Ishikawa (cell line): Measurements from ENCODE around the gene RBM20.
A peak's percentile ranks its signal among the peaks of the same experiment; 100 is the strongest.

Experiments used
- CEBPB ChIP-seq: IDR thresholded peaks from 2 replicates; pipeline ENCODE4 v1.6.1; 2012
- CREB1 ChIP-seq: IDR thresholded peaks from 2 replicates; pipeline ENCODE4 v1.6.1; 2012; ENCODE audit warnings: low read depth
- EGR1 ChIP-seq: IDR thresholded peaks from 2 replicates; pipeline ENCODE4 v1.6.1; 2012
- EP300 ChIP-seq: IDR thresholded peaks from 2 replicates; pipeline ENCODE4 v1.6.1; 2012; ENCODE audit warnings: borderline replicate concordance
- FOXM1 ChIP-seq: IDR thresholded peaks from 2 replicates; pipeline ENCODE4 v1.6.1; 2012; ENCODE audit warnings: low read depth, borderline replicate concordance
- NFIC ChIP-seq: IDR thresholded peaks from 2 replicates; pipeline ENCODE4 v1.6.1; 2012
- RAD21 ChIP-seq: IDR thresholded peaks from 2 replicates; pipeline ENCODE4 v1.6.1; 2012; ENCODE audit warnings: low read depth
- TAF1 ChIP-seq: IDR thresholded peaks from 2 replicates; pipeline ENCODE4 v1.6.1; 2012; ENCODE audit warnings: low read depth, mild to moderate bottlenecking
- TCF12 ChIP-seq: IDR thresholded peaks from 2 replicates; pipeline ENCODE4 v1.6.1; 2012; ENCODE audit warnings: low read depth
- TEAD4 ChIP-seq: IDR thresholded peaks from 2 replicates; pipeline ENCODE4 v1.6.1; 2012
- YY1 ChIP-seq: IDR thresholded peaks from 2 replicates; pipeline ENCODE4 v1.6.1; 2012; ENCODE audit warnings: low read depth
- ZBTB7A ChIP-seq: IDR thresholded peaks from 2 replicates; pipeline ENCODE4 v1.6.1; 2012; ENCODE audit warnings: low read depth
- TF ChIP-seq, protein P1 (sequence below): IDR thresholded peaks from 2 replicates; pipeline ENCODE4 v1.6.1; 2012; ENCODE audit warnings: low read depth, mild to moderate bottlenecking
- TF ChIP-seq, protein P2 (sequence below): IDR thresholded peaks from 2 replicates; pipeline ENCODE4 v1.6.1; 2012
- TF ChIP-seq, protein P3 (sequence below): IDR thresholded peaks from 2 replicates; pipeline ENCODE4 v1.6.1; 2012

Gene RBM20

DNA sequence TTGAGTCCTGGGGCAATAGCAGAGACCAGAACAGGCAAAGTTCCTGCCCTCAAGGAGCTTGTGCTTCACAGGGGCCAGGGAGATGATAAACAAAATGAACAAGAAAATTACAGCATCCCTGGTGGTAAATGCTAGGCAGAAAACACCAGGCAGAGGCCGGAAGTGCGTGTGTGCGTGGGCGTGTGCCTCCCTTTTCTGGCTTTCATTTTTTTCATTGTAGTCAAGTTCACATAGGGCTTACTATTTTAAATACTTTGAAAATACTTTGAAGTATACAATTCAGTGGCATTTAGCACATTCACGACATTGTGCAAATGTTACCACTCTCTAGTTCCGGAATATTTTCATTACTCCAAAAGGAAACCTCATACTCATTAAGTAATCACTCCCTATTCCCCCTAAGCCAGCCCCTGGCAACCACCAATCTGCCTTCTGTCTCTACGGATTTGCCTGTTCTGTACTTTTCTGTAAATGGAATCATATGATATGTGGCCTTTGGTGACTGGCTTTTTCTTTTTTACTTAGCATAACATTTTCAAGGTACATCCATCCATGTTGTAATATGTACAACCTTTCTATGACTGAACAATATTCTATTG is 139.5 kb downstream of the RBM20 start:
- TF ChIP-seq NFIC (no peak), EGR1 (peak; percentile 69)

DNA sequence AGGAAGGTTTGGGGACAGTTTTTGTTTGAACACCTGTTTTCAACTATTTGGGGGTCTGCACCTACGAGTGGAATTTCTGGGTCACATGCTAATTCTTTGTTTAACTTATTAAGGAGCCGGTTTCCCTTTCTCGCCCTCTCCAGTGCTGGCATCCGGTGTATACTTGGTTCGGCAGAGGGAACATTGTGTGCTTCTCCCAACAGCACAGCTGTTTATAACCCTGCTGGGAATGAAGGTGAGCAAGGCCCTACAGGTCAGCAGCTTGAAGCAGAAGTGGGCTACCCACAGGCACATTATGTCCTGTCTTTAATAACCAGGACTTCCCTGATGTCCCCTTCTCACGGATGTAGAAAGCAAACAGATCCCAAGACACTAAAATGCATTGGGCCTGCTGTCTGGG is 140.1 kb downstream of the RBM20 start:
- TF ChIP-seq RAD21 (no peak), NFIC (no peak), EP300 (no peak)

DNA sequence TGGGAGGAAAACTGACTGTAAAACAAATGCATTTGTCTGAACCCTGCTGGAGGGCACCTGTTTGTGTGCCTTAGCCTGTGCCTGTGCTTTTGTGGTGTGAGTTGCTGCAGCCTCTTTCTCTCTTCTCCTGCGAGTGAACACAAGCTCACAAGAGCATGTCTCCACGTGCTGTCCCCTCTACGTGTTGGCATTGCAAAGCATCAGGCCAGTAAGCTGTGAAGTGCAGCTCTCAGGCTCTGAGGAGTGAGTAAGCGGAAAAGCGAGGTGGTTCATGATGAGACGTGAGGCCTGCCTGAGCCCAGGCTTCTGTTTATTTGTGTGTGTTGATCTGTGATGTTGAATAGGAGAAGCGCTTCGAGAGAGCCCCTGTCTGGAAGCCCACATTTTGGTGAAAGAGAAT is 142.0 kb downstream of the RBM20 start:
- TF ChIP-seq FOXM1: no peak
- TF ChIP-seq TEAD4: no peak
- TF ChIP-seq, protein P1, sequence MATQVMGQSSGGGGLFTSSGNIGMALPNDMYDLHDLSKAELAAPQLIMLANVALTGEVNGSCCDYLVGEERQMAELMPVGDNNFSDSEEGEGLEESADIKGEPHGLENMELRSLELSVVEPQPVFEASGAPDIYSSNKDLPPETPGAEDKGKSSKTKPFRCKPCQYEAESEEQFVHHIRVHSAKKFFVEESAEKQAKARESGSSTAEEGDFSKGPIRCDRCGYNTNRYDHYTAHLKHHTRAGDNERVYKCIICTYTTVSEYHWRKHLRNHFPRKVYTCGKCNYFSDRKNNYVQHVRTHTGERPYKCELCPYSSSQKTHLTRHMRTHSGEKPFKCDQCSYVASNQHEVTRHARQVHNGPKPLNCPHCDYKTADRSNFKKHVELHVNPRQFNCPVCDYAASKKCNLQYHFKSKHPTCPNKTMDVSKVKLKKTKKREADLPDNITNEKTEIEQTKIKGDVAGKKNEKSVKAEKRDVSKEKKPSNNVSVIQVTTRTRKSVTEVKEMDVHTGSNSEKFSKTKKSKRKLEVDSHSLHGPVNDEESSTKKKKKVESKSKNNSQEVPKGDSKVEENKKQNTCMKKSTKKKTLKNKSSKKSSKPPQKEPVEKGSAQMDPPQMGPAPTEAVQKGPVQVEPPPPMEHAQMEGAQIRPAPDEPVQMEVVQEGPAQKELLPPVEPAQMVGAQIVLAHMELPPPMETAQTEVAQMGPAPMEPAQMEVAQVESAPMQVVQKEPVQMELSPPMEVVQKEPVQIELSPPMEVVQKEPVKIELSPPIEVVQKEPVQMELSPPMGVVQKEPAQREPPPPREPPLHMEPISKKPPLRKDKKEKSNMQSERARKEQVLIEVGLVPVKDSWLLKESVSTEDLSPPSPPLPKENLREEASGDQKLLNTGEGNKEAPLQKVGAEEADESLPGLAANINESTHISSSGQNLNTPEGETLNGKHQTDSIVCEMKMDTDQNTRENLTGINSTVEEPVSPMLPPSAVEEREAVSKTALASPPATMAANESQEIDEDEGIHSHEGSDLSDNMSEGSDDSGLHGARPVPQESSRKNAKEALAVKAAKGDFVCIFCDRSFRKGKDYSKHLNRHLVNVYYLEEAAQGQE: no peak
- TF ChIP-seq NFIC: no peak
- no peak for TF ChIP-seq YY1
- no peak for TF ChIP-seq TAF1
- no peak for TF ChIP-seq ZBTB7A
- TF ChIP-seq, protein P2, sequence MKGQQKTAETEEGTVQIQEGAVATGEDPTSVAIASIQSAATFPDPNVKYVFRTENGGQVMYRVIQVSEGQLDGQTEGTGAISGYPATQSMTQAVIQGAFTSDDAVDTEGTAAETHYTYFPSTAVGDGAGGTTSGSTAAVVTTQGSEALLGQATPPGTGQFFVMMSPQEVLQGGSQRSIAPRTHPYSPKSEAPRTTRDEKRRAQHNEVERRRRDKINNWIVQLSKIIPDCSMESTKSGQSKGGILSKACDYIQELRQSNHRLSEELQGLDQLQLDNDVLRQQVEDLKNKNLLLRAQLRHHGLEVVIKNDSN: no peak
- TF ChIP-seq TCF12: no peak
- TF ChIP-seq, protein P3, sequence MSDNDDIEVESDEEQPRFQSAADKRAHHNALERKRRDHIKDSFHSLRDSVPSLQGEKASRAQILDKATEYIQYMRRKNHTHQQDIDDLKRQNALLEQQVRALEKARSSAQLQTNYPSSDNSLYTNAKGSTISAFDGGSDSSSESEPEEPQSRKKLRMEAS: no peak

DNA sequence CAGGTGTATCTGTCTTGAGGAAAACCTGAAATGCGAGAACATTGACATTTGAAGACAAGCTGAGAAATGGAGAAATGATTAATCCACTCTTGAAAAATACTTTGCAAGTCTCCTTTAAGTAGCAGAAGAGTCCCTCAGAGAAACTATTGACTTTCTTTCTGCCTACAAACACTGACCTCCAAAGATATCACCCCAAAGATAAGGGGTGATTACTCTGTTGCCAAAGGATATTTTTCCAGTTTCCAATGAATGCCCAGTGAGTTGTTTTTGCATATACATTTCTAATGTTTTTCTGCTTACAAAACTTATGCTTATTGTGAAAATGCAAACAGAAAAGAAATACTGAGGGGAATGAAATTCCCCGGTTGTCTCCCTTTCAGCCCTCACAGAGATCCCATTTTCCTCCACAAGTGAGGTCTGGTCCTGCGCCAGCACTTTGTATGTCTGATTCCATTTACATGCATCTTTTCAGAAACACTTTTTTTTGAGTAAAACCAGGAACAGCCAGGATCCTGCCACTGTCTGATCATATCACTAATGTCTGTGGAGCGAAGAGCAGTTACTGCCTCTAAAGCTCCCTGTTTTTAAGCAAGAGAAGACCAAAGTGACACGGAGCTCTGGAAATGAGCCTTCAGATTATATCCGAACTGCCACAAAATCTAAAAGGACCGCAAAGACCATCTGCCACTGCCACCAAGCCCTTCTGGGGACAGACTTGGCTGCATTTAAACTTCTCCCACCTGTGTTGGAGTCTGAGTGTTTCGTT is 144.7 kb downstream of the RBM20 start:
- no peak for TF ChIP-seq ZBTB7A
- TF ChIP-seq CEBPB: no peak
- no peak for TF ChIP-seq YY1
- no peak for TF ChIP-seq CREB1
- TF ChIP-seq, protein P3: no peak
- TF ChIP-seq, protein P2: no peak
- TF ChIP-seq TAF1: no peak
- TF ChIP-seq FOXM1: no peak

DNA sequence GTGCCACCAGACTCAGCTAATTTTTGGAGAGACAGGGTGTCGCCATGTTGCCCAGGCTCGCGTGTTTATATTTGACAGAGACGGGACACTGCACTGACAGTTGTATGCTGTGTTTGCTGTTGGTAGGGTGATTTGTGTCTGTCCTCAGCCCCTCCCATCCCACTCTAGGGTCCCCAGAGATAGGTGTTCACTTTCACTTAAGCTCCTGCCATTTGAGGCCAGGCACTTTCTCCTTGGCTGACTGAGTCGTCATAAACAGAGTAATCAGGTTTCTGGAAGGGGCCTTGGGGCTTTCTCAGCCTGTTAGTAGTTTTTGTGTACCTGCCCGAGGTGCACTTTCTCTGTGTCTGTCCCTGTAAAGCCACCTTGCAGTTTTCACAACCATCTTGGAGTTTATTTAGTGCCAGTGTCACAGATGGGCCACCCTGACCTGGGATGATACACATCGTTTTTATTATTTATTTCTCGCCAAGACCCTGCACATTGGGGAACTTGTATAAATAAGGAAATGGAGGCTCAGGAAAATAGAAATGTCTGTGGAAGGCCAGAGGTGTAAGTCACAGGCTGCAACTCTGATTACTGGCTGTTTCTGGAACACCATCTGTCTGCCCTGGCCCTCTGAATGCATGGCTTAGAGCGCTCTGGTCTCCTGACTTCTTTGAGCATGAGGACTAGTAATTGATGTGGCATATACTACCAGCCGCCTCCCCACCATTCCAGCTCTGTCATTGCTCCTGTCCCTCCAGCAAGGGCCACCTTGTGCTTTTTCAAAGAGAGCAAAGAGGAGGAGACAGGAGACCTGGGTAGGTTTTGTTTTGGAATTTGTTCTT is 145.7 kb downstream of the RBM20 start:
- TF ChIP-seq TCF12: no peak
- no peak for TF ChIP-seq EP300
- TF ChIP-seq FOXM1: no peak
- TF ChIP-seq EGR1: no peak
- no peak for TF ChIP-seq CEBPB
- TF ChIP-seq NFIC: no peak
- TF ChIP-seq, protein P2: no peak

DNA sequence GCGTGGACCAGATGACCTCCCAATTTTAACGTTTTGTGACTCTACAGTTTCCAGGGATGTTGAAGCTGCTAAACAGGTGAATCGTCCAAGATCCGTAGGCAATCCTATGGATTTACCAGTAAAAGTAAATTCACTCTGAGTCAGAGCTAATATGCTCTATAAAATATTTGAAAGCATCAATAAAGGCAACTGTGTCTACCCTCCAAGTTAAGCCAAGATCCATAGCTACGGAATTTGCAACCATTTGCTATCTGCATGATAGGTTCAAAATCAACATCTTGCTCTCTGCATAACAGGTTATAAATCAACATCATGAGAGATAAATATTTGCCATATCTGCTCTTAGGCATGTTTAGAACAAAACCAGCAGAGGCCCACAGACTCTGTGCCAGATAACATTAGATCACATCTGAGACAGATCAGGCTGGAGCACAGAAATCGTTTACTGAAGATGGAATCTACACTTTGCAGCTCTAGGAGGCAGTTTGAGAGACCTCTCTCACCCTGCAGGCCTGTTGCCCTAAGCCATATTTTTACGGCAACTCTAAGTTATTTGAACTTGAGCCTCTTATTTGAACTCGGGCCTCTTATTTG is 146.9 kb downstream of the RBM20 start:
- TF ChIP-seq TCF12 (no peak), NFIC (no peak), CREB1 (no peak), FOXM1 (no peak), EP300 (no peak), TAF1 (no peak), ZBTB7A (no peak), TEAD4 (no peak), EGR1 (no peak), YY1 (no peak), RAD21 (no peak), CEBPB (no peak)
- TF ChIP-seq, protein P1: no peak
- TF ChIP-seq, protein P3: no peak
- TF ChIP-seq, protein P2: no peak
